Sciatic nerve (tissue), 2 donors: ENCODE measurements around the gene OR8K5. TPM values are rescaled to one million over a fixed set of nuclear protein-coding genes. Genes with fewer than 3 reads are reported as not detected.
"Not testable (repeated sequence)": the region's sequence is repeated elsewhere in the genome, so short reads cannot be mapped to it uniquely, and the experiment has no call there.

Source experiments
- ATAC-seq: fragments of 200-7000 bp; cut with Tn5 transposase; one replicate; pipeline ENCODE4 v1.9.1; 2020; ENCODE audit warnings: mild to moderate bottlenecking, moderate library complexity
- DNase-seq: peaks from one replicate; pipeline ENCODE4 v3.0.0-alpha.2; 2020; ENCODE audit warnings: low spot score
- intact Hi-C: fragments of 100-400 bp; cut with DNase I; formaldehyde crosslinking; loops from one replicate; pipeline ENCODE4 v1.14.2; 2022
- total RNA-seq: library from RNA; stranded (reverse); fragmentation: NEBNext Ultra II Directional; extraction: Animal tissue kit (Norgen Biotek cat#: 25700); gene quantifications from one replicate; pipeline ENCODE4 v1.2.1, GENCODE V29; 2021
- donor health status: DM: no; HTN: no; CAD: no.
- donor health status: DM: no; HTN: no; CAD: no.

OR8K5 gene, protein sequence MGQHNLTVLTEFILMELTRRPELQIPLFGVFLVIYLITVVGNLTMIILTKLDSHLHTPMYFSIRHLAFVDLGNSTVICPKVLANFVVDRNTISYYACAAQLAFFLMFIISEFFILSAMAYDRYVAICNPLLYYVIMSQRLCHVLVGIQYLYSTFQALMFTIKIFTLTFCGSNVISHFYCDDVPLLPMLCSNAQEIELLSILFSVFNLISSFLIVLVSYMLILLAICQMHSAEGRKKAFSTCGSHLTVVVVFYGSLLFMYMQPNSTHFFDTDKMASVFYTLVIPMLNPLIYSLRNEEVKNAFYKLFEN
- total RNA-seq = not detected

DNA sequence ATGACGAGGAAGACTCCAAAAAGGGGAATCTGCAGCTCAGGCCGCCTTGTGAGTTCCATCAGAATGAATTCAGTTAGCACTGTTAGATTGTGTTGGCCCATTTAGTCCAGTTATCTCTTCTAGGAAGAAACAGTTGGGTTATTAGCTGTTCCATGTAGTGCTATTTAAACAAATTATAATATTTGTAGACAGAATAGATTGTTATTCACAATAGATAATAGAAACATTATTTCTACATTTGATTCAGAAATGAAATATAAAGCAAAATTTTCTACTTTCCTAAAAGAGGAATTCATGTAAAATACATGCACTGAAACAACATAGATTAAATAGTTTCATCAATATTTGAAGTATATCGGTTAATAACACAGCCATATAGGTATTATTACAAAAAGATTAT is at the start of gene OR8K5:
Gene OR8K5, minus strand, starts transcription at position 101 of the 400 bp plus-strand sequence. Its CDS starts 0 bp downstream, at position 101.
- DNase-seq (no peak), ATAC-seq (no peak)
- intact Hi-C loops = loop anchor here (5.0 kb wide), 1 partner anchor 278 kb away; the partner anchor contains the start of gene TRIM51

GRCh38 chr11:56207790-56208189 is 47.7 kb upstream of the OR8K5 start:
- ATAC-seq = no peak
- intact Hi-C loops = no loop called here
- no peak for DNase-seq

DNA sequence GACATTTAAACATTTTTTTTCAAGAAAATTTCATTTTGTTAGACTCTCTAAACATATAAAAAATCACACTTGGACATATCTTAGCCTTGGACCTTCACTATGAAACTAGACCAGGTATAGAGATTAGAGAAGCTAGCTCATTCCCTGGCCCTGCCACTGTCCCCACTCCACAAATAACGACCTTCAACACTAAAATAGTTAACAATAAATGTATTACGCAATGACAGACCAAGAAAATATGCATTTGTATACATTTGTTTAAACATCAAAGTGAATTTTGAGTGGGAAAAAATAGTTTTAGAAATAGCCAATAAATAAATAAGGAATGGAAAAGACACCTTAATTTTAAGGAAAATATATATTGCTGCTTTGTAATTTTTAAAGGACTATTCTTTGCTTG is 37.2 kb upstream of the OR8K5 start:
- intact Hi-C loops = no loop called here
- no peak for ATAC-seq
- DNase-seq = no peak

DNA sequence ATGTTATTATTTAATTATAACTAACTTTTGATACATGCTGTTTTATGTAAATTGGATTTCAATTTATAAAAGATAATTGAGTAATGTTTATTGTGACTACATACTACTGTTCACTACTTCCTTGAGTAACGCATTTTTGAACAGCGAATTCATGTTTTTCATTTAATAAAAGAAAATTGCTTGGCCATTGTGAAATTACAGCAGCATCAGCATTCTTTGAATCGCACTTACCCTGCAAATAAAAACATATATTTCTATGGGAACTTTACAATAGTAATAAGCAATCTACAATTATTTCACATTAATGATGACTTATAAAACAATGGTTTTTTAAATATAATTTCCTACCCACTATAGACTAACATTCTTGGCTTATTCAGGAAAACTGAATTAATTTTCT is 36.6 kb upstream of the OR8K5 start:
- DNase-seq (no peak), ATAC-seq (no peak)
- intact Hi-C loops = no loop called here

GRCh38 chr11:56188602-56189001 is 28.5 kb upstream of the OR8K5 start:
- DNase-seq = no peak
- intact Hi-C loops = no loop called here
- ATAC-seq = no peak

DNA sequence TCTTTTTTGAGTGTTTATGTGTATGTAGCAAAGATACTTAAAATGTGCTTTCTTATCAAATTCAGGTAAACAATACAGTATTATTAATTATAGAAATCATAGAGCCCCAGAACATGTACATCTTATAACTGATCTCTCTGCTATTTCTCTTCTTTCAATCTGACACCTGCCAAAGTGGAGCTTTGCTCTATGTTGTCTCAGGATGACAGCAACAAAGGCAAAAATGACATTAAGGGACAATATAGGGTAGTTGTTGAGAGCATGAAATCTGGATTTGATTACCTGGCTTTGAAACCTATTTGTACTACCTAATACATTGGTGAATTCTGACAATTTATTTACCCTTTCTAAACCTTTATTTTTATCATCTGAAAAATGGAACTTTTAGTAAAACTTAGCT is 23.3 kb upstream of the OR8K5 start:
- DNase-seq (no peak), ATAC-seq (no peak)
- intact Hi-C loops = no loop called here

DNA sequence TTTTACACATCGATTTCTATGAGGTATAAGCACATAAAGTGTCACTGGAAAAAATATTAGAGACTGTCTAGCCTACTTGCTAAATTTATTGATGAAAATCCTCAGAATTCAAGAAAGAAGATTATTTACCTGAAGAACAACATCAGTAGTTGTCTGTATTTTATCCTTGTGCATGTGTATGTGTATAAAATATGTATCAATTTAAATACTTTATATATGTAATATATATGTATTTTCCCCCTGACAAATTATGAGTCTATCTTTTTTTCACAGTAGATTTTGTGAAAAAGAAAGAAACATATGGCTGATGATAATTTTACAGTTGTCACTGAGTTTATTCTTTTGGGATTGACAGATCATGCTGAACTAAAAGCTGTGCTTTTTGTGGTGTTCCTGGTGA is 16.2 kb upstream of the OR8K5 start, which contains the start of gene OR5J2:
Gene OR5J2, plus strand, starts transcription at position 301 of the 400 bp plus-strand sequence. Its CDS starts 0 bp downstream, at position 301.
- intact Hi-C loops = no loop called here
- no peak for DNase-seq

GRCh38 chr11:56172256-56172830 is 12.2 kb upstream of the OR8K5 start:
- intact Hi-C loops = no loop called here
- ATAC-seq (no peak), DNase-seq (no peak)

More for the DNA sequence above, 16.2 kb upstream of the OR8K5 start, which contains the start of gene OR5J2:
- ATAC-seq = no peak

- ATAC-seq (no peak), DNase-seq (no peak)
- intact Hi-C loops = loop anchor here (5.0 kb wide), 1 partner anchor 282 kb away; the partner anchor contains the start of gene TRIM51
Measured at GRCh38 chr11:56163804-56164203, 3.7 kb upstream of the OR8K5 start.

DNA sequence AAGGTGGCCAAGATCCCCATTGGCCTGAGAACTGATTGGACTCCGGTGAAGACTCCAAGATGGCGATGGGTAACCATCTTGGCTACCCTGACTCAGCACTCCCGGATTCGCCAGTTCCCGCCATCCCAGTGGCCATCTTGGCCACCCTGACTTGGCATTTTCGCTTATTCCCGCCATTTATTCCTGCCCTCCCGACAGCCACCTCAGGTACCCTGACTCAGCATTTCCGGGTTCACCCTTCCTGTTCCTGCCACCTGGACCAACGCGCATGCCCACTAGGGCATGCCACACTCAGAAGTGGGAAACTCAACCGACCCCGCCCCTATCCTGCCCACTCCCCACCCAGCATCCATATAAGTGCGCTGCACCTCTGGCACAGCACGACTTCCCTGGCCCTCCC is 7.8 kb downstream of the OR8K5 start:
- ATAC-seq = no peak
- intact Hi-C loops = no loop called here

GRCh38 chr11:56151376-56151775 is 8.7 kb downstream of the OR8K5 start:
- DNase-seq (no peak), ATAC-seq (no peak)
- intact Hi-C loops = no loop called here

More for the DNA sequence above, 7.8 kb downstream of the OR8K5 start:
- no peak for DNase-seq

GRCh38 chr11:56143681-56144080 is 16.4 kb downstream of the OR8K5 start:
- DNase-seq, intact Hi-C loops, ATAC-seq: not testable (repeated sequence)

DNA sequence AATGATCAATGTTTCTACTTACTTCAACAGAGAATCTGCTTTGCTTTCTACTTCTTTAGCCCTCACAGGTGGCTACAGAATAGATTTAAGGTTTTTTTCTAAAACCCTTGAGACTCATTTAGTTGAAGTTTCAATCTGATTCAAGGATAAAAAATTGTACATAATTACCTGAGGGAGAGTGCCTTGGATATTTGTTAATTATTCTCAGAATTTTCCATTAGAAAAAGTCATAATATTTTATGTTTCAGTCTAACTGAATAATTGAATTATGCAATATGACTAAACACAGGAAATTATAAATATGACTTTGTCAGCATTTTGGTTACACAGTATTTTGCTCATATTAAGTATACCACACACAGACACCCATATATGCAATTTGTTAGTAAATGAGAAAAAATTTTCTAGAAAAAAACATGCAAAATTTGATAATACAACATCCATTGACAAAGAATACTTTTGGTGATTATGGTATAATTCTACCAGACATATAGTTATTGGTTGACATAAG is 19.9 kb downstream of the OR8K5 start, which contains the start of gene OR8J3:
Gene OR8J3, minus strand, starts transcription at position 51 of the 511 bp plus-strand sequence. CDS start 2,483 bp downstream, outside the sequence.
- ATAC-seq (no peak), DNase-seq (no peak)
- intact Hi-C loops = no loop called here

- no peak for ATAC-seq
- DNase-seq = no peak
- intact Hi-C loops = no loop called here
Measured at GRCh38 chr11:56122073-56122472, 38.0 kb downstream of the OR8K5 start, which contains the start of gene OR8H3. TSS of gene OR8H3 (plus strand) at chr11:56122373. CDS start at chr11:56122373, 0 bp downstream.

Other genes starting within 250 kb of the OR8K5 start
- gene OR5W2, start 245.7 kb downstream of the OR8K5 start, total RNA-seq = not detected
- not detected for gene OR5I1, start 223.9 kb downstream of the OR8K5 start, total RNA-seq
- gene OR10AG1, start 190.4 kb downstream of the OR8K5 start, total RNA-seq = not detected
- not detected for gene OR5F1, start 165.7 kb downstream of the OR8K5 start, total RNA-seq
- not detected for gene OR5AS1, start 132.7 kb downstream of the OR8K5 start, total RNA-seq
- not detected for gene OR8I2, start 67.0 kb downstream of the OR8K5 start, total RNA-seq
- not detected for gene OR8H2, start 56.6 kb downstream of the OR8K5 start, total RNA-seq
- gene OR8H3, start 37.9 kb downstream of the OR8K5 start, total RNA-seq = not detected
- gene OR8J3, start 20.1 kb downstream of the OR8K5 start, total RNA-seq = not detected
- not detected for gene OR5J2, start 16.3 kb upstream of the OR8K5 start, total RNA-seq
- not detected for gene OR5T2, start 73.9 kb upstream of the OR8K5 start, total RNA-seq
- not detected for gene OR5T3, start 91.9 kb upstream of the OR8K5 start, total RNA-seq
- gene OR5T1, start 113.8 kb upstream of the OR8K5 start, total RNA-seq = not detected
- not detected for gene OR8H1, start 131.9 kb upstream of the OR8K5 start, total RNA-seq
- gene OR8K3, start 154.8 kb upstream of the OR8K5 start, total RNA-seq = not detected
- not detected for gene OR8K1, start 185.7 kb upstream of the OR8K5 start, total RNA-seq
- gene OR8J1, start 194.0 kb upstream of the OR8K5 start, total RNA-seq = not detected
- gene OR8U1, start 215.3 kb upstream of the OR8K5 start, total RNA-seq = not detected